ENCODE results near the gene MACROH2A2. TPM values are rescaled to one million over a fixed set of nuclear protein-coding genes. Genes with fewer than 3 reads are reported as not detected.
"Not testable (repeated sequence)": the region's sequence is repeated elsewhere in the genome, so short reads cannot be mapped to it uniquely, and the experiment has no call there.

Gene MACROH2A2
- total and polyA plus RNA-seq, 2 of the 4 experiments (the other 2 are of a cell fraction): 16.1 to 17.4 TPM

DNA sequence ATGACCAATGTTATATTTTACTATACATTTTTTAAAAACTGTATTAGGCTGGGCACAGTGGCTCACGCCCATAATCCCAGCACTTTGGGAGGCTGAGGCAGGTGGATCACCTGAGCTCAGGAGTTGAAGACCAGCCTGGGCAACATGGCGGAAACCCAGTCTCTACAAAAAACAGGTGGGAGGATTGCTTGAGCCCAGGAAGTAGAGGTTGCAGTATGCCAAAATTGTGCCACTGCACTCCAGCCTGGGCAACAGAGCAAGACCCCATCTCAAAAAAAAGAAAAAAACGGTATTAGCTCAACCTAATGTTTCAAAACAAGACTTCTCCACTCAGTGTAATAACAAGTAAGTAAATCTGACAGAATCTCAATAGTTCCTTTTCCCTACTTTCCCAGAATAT, 106.7 kb downstream of the MACROH2A2 start:
- H3K4me2 ChIP-seq (ENCODE audit: low read depth, low read length); H4K91ac ChIP-seq (ENCODE audit: insufficient read depth, low read depth, low read length); dilution Hi-C loops (cut with HindIII; ENCODE audit: low sequenced_read_pairs, unreplicated experiment); H3K9ac ChIP-seq (ENCODE audit: low read depth, low read length); H3K4ac ChIP-seq (ENCODE audit: low read depth, low read length); H2AK9ac ChIP-seq (replicated peaks; ENCODE audit: low read depth, low read length, poor library complexity); H3K9me3 ChIP-seq (ENCODE audit: control insufficient read depth, insufficient read depth, low read length); H3K4me1 ChIP-seq (ENCODE audit: control insufficient read depth, insufficient read depth, low read length); H2BK15ac ChIP-seq (ENCODE audit: low read depth, low read length); H3K27ac ChIP-seq (ENCODE audit: insufficient read depth, low read length); H3K18ac ChIP-seq (ENCODE audit: low read depth, low read length); H3K14ac ChIP-seq (replicated peaks; ENCODE audit: low read depth, low read length); H4K8ac ChIP-seq (ENCODE audit: low read depth in 2 of 2, low read length in 2 of 2); H2AK5ac ChIP-seq (ENCODE audit: low read depth, low read length); CTCF ChIA-PET; ATAC-seq (ENCODE audit: low read depth); DNase-seq; H3K23ac ChIP-seq (ENCODE audit: low read depth, low read length); H2BK5ac ChIP-seq (ENCODE audit: low read depth, low read length, poor library complexity, severe bottlenecking); H3K56ac ChIP-seq (ENCODE audit: extremely low read depth, insufficient read depth, low read length); H3K27me3 ChIP-seq (ENCODE audit: control insufficient read depth, insufficient read depth, low read length); H2BK20ac ChIP-seq (ENCODE audit: low read depth, low read length); POLR2A ChIA-PET (ENCODE audit: unreplicated experiment); in situ Hi-C loops (cut with MboI; ENCODE audit: low sequenced_read_pairs); H3K9me1 ChIP-seq (ENCODE audit: insufficient read depth, low read length); H3K4me3 ChIP-seq (ENCODE audit: insufficient read depth, low read depth, low read length); H2BK120ac ChIP-seq (ENCODE audit: low read depth, low read length); BruUV-seq (replicated peaks); H2AFZ ChIP-seq (replicated peaks; ENCODE audit: low read length, poor library complexity); H4K5ac ChIP-seq (ENCODE audit: low read depth, low read length): not testable (repeated sequence)
- H4K20me1 ChIP-seq (ENCODE audit: insufficient read depth, low read length): peaks cover 71% of the 10 kb centered on the region
- peaks cover 33 to 74% of the 10 kb centered on the region in 2 experiments for H3K79me1 ChIP-seq (ENCODE audit: low read depth in 1 of 2, low read length in 2 of 2)
- WGBS, 2 experiments (ENCODE audit: extremely low coverage in 2 of 2, insufficient read length in 1 of 2): no CpG with 5 or more reads among the region's 3 CpGs
- intact Hi-C loops (cut with micrococcal nuclease): loop anchor here (10.0 kb wide), 1 partner anchor 45 kb away; no protein-coding TSS in a partner anchor
- H3K36me3 ChIP-seq (ENCODE audit: control insufficient read depth, insufficient read depth, low read length): peaks cover 41% of the 10 kb centered on the region
